Measurements from ENCODE around the gene NEDD1.

NEDD1 gene

GRCh38 chr12:96906849-96907670, at the start of gene NEDD1:
NEDD1 (plus strand) TSS chr12:96907257; CDS start chr12:96909760, 2,503 bp downstream.
- DNase-seq = peak; percentile 89

DNA sequence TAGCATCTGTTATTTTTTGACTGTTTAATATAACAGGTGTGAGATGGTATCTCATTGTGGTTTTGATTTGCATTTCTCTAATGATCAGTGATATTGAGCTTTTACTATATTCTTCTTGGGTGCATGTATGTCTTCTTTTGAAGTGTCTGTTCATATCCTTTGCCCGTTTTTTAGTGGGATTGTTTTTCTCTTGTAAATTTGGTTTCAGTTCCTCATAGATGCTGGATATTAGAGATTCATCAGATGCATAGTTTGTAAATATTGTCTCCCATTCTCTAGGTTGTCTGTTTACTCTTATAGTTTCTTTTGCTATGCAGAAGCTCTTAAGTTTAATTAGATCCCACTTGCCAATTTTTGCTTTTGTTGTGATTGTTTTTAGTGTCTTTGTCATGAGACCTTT, 48.9 kb upstream of the NEDD1 start:
- DNase-seq = no peak

- no peak for DNase-seq
These were observed 45.4 kb upstream of the NEDD1 start for GRCh38 chr12:96861656-96862055.

DNA sequence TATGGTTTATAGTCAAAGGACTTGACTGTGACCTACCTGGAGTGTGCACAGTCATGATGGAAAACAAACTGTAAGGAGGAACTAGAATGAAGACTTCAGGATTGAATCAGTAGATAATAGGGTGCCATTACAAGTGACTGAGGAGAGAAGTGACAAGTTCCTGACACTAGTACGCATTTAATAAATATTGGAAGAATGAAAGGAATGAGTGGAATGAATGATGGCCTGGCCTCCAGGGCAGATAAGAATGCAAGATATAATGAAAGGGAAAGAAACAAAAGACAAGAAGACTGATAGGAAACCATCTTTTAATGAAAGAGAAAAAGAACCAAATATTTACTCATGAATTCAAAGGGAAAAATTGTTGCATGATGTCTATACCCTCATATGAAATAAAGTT, 44.7 kb upstream of the NEDD1 start:
- no peak for DNase-seq

DNA sequence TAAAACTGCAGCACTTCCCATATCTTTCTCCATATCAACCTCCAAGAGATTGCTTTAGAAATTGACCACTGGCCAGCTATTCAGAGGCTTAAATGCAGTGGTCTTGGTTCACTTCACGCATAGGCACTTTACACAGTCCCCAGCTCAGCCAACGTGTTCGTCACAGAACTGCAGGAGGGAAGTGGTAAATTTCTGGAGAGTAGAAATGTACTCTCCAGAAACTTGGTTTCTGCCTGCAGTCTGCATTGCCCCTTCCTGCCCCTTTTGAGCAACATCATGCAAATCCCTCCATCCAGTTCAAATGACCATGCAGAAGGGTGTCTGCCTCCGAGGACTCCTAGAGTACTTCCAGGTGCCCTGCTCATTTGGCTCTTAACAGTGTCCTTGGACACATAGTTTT, 42.7 kb upstream of the NEDD1 start:
- no peak for DNase-seq

DNA sequence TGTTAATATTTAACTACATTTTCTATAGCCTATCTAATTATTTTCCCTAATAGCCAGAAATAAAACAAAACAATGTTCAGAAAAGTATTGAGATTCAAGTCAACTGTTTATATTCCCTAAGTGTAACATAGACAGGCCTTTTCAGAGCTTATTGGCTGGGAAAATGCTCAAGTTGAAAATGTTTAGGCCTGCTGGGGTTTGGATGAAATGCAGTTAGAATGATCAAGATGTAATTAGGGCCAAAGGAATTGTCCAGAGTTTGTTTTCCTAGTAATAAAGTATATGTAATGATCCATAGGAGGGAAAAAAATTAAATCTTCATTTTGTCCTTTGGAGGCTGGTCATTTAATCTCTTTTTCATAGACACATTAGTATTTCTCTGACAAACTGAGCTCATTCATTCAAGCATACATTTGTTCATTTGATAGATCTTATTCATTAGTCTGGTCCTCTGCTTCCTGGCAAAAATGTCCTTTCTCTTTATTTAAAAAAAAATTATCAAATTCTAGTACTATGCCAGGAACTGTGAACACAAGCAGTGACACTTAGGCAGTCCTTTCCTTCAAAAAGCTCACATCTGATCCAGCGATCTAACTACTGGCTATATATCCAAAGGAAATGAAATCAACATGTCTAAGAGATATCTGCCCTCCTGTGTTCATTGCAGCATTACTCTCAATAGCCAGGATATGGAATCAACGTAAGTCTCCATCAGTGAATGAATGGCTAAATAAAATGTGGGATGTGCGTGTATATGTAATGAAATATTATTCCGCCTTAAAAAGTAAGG, 40.1 kb upstream of the NEDD1 start:
- DNase-seq = no peak

DNA sequence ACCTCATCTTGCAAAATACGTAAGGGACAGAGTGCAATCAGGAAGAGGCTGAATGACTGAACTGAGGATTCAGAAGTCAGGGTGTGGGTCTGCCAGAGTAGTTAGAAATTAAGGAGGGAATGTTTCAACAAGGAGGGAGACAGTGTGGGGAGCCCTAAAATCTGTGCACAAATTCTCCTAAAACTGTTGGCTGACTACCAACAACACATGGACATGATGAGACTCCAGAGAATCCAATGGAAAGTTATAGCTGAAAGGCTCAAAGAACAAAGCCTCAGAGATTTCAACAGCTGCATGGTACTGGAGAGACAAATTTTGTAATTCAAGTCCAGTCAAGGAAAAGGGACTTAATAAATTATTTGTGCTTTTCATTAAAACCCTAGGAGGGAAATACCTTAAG, 36.1 kb upstream of the NEDD1 start:
- DNase-seq = no peak

GRCh38 chr12:96872961-96873360, 34.1 kb upstream of the NEDD1 start:
- DNase-seq = no peak

- DNase-seq = no peak
These were observed 32.8 kb upstream of the NEDD1 start for GRCh38 chr12:96874211-96874610.

GRCh38 chr12:96876966-96877365, 30.1 kb upstream of the NEDD1 start:
- no peak for DNase-seq

- DNase-seq = no peak
These were observed 28.4 kb upstream of the NEDD1 start for GRCh38 chr12:96878704-96879103.

- DNase-seq = no peak
These were observed 27.8 kb upstream of the NEDD1 start for GRCh38 chr12:96879301-96879700.

- no peak for DNase-seq
These were observed 26.8 kb upstream of the NEDD1 start for GRCh38 chr12:96880220-96880619.

DNA sequence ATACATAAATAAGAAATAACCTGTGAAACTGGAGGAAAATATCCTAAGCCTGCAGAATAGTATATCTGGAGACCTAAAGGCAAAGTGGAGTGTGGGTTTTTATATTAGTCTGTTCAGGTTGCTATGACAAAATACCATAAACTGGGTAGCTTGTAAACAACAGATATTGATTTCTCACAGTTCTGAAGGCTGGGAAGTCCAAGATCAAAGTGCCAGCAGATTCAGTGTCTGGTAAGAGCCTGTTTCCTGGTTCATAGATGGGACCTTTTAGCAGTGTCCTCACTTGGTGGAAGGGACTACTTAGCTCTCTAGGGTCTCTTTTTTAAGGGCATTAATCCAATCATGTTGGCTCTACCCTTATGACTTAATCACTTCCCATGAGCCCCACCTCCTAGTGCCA, 25.4 kb upstream of the NEDD1 start:
- no peak for DNase-seq

DNA sequence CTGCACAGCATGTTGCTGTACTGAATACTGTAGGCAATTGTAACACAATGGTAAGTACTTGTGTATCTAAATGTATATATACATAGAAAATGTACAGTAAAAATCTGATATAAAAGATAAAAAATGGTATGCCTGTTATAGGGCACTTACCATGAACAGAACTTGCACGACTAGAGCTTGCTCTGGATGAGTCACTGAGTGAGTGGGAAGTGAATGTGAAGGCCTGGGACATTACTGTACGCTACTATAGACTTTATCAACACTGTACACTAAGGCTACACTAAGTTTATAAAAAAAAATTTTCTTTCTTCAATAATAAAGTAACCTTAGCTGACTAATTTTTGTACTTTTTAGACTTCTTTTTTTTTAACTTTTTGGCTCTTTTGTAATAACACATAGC, 24.2 kb upstream of the NEDD1 start:
- no peak for DNase-seq

DNA sequence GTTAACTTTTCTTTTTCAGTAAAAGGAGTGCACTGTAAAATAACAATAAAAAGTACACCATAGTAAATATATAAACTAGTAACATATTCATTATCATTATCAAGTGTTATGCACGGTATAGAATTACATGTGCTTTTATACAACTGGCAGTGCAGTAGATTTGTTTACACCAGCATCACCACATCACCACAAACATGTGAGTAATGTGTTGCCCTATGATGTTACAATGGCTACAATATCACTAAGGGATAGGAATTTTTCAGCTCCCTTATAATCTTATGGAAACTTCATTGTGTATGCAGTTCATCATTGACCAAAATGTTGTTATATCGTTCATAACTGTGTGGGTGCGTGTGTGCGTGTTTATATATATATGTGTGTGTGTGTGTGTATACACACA, 23.5 kb upstream of the NEDD1 start:
- DNase-seq = no peak

DNA sequence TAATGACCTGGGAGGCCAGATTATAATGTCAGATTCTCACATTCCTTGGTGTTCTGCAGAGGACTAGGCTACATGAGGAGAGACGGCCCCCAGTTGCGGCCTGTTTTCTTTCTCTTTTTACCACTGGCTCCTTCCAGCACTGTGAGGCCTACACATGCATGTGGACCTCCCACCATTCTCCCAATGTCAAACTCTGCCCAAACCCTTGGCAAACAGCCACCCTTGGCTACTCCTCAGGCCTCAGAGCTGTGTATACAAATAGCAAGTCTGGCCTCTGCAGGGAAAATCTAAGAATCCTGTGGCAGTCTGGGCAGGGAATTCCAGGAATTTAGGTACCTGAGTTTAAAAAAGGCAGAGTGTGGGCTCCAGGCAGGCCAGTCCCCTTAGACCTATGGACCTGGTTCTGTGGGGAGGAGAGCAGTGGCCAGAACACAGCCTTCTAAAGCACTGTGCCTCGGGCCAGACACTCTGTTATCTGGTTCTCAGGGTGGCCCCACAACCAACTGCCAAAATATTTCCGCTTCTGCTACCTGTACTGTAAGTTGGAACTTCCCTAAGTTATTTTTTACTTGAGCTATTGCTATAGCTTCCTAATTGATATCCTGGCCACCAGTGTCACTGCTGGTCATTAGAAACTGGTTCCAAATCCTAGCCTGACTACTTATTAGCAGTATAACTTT, 19.9 kb upstream of the NEDD1 start:
- no peak for DNase-seq

- DNase-seq = no peak
These were observed 17.7 kb upstream of the NEDD1 start for GRCh38 chr12:96889273-96889933.

- no peak for DNase-seq
These were observed 16.7 kb upstream of the NEDD1 start for GRCh38 chr12:96890331-96890730.

- no peak for DNase-seq
These were observed 15.0 kb upstream of the NEDD1 start for GRCh38 chr12:96892104-96892503.

DNA sequence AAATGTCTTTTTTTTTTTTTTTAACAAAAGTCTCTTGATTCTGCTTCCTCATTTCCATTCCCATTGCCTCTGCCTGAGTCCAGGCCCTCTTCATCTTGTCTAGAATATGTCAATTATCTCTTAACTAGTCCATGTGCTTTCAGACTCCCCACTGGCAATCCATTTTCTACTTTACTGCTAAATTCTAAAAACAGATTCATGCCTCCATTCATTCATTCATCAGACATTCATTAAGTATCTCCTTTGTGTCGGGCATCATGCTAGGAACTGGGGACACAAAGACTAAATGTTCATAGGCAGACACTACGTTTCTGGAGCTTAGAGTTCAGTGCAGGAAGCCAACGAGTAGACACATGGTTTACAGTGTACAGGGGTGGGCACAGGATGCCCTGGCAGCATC, 9.6 kb upstream of the NEDD1 start:
- no peak for DNase-seq

- no peak for DNase-seq
These were observed 5.9 kb upstream of the NEDD1 start for GRCh38 chr12:96901175-96901574.

DNA sequence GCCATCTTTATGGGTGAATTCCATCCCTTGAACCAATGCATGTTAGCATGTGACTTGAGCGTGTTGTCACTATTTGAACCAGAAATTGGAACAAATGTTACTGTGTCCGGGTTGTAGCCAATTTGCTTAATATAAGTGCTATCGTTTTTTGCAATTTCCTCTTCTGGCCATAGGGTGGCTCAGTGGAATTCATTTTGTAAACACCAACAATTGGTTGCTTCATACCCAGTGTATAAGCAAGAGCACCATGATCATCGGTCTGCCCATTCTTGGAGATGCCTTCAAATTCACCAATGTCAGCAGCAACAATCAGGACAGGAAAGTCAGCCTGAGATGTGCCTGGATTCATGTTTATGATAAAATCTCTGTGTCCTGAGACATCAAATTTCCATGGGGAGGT, 5.0 kb upstream of the NEDD1 start:
- DNase-seq = no peak

All from stimulated activated CD4-positive, alpha-beta T cell treated with anti-CD3 and anti-CD28 coated beads, Interleukin-15, amount 100 ng/mL, for 24 hours (primary cell).